ENCODE results near the gene TSKS. TPM values are rescaled to one million over a fixed set of nuclear protein-coding genes. Genes with fewer than 3 reads are reported as not detected.

The TSKS gene
- total RNA-seq, 1 experiment from 2014 or later, result not detected

- DNase-seq (ENCODE audit: low read depth), result no peak
Observed at GRCh38 chr19:49716154-49716553, 47.0 kb downstream of the TSKS start.

DNA sequence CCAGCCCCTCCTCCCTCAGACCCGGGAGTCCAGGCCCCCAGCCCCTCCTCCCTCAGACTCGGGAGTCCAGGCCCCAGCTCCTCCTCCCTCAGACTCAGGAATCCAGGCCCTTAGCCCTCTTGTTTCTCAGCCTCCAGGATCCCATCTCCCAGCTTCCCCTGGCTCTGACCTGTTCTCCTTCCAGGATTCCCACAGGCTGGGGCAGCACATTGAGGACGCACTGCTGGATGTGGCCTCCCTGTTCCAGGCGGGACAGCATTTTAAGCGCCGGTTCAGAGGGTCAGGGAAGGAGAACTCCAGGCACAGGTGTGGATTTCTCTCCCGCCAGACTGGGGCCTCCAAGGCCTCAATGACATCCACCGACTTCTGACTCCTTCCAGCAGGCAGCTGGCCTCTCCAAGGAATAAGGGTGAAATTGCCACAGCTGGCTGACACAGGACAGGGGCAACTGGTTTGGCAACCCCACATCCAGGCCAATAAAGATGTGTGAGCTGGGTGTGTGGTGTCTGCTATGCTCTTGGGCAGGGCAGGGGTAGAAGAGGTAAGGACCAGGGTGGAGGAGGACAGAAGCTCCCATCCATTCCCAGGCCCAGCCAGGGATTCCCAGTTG, 49.8 kb downstream of the TSKS start:
- no peak for DNase-seq (ENCODE audit: low read depth)

- DNase-seq (ENCODE audit: low read depth), result peak; percentile 56
Observed at GRCh38 chr19:49712397-49712859, 50.7 kb downstream of the TSKS start.

DNA sequence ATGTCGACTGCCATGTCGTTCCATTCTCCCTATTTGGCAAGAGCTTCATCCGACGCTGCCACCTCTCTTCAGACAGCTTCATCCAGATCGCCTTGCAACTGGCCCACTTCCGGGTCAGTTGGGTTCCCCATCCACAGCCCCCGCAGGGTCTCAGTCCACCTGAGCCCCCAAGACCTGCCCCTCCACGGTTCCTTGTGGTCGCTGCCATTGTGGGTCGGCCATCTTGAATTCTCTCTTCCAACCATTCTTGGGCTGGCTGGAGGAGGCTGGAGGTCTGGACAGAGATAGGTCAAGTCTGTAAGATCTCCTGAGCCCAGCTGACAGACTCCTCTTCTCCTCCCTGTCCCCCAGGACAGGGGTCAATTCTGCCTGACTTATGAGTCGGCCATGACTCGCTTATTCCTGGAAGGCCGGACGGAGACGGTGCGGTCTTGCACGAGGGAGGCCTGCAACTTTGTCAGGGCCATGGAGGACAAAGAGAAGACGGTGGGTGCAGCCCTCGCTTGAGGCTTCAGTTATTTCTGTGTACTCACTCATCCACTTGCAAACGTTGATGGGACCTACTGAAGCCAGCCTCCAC, 52.6 kb downstream of the TSKS start:
- peak; percentile 86 for DNase-seq (ENCODE audit: low read depth)

DNA sequence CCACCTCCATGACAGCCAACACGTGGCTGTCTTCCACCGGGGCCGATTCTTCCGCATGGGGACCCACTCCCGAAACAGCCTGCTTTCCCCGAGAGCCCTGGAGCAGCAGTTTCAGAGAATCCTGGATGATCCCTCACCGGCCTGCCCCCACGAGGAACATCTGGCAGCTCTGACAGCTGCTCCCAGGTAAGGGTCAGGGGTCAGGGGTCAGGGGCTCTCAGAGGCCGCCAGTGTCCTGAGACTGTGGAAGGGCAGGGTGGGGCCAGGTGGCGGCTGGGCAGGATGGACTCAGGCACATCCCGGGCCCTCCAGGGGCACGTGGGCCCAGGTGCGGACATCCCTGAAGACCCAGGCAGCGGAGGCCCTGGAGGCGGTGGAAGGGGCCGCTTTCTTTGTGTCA, 57.2 kb downstream of the TSKS start:
- DNase-seq (ENCODE audit: low read depth), result no peak

DNA sequence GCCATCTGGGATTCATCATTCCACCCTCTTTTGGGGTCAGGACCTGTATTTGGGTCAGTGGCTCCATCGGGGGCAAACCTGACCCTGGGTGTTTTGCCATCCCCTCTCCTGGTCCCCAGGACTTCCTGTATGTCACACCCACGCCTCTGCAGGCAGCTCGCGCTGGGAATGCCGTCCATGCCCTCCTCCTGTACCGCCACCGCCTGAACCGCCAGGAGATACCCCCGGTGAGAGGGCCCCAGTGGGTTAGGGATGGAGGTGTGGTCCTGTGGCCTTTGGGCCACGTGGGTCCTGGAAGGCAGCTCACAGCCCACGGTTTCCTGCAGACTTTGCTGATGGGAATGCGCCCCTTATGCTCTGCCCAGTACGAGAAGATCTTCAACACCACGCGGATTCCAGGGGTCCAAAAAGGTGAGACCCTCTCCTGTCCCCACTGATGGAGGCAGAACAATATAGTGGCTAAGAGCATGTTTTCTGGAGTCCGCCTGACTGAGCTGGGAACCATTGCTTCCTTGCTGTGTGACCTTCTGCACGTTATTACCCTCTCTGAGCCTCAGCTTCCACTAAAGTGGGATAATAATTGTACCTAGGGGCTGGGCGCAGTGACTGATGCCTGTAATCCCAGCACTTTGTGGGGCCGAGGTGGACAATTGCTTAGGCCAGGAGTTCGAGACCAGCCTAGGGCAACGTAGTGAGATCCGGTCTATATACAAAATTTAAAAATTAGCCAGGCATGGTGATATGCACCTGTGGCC, 58.0 kb downstream of the TSKS start:
- DNase-seq (ENCODE audit: low read depth), result no peak

DNA sequence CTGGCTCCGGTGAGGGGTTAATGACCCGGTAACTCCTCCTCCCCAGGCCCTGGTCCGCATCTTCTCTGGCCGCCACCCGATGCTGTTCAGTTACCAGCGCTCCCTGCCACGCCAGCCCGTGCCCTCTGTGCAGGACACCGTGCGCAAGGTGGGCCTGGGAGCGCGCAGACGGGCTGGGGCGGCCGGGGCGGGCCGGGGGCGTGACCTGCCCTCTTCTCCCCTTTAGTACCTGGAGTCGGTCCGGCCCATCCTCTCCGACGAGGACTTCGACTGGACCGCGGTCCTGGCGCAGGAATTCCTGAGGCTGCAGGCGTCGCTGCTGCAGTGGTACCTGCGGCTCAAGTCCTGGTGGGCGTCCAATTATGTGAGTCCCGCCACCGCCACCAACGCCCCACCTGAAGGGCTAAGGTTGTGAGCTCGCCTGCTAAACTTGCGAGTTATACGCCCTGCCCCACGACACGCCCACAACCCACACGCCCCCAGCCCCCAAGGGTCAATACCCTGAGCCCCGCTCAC, 61.8 kb downstream of the TSKS start:
- no peak for DNase-seq (ENCODE audit: low read depth)

DNA sequence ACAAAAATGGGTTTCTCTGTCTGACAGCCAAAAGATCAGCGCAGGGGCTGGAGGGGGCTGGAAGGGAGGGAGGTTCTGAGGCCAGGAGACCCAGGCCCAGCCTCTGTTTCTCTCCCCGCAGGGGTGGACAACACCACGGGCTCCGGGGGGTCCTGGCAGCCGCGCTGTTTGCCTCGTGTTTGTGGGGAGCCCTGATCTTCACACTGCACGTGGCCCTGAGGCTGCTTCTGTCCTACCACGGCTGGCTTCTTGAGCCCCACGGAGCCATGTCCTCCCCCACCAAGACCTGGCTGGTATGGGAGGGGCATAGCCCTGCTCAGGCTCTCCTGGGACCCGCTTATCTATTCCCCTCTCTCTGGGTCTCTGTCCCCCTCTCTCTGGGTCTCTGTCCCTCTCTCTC, 62.5 kb downstream of the TSKS start:
- DNase-seq (ENCODE audit: low read depth), result no peak

- DNase-seq (ENCODE audit: low read depth), result no peak
Observed at GRCh38 chr19:49699364-49699763, 63.7 kb downstream of the TSKS start.

GRCh38 chr19:49696865-49697264, 66.2 kb downstream of the TSKS start:
- DNase-seq (ENCODE audit: low read depth), result no peak

DNA sequence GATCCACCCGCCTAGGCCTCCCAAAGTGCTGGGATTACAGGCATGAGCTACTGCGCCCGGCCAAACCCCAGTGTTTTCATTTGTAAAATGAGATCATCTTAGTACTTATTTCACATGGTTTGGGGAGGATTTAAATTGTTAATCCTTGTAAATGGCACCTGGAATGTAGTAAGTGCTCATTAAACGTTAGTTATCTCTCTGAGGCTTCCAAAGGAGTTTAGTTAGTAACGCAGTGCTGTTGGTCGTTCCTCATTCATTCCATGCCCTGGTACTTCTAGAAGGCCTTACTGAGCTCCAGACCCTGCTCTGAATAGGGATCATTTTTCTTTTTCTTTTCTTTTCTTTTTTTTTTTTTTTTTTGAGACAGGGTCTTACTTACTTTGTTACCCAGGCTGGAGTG, 67.0 kb downstream of the TSKS start:
- no peak for DNase-seq (ENCODE audit: low read depth)

DNA sequence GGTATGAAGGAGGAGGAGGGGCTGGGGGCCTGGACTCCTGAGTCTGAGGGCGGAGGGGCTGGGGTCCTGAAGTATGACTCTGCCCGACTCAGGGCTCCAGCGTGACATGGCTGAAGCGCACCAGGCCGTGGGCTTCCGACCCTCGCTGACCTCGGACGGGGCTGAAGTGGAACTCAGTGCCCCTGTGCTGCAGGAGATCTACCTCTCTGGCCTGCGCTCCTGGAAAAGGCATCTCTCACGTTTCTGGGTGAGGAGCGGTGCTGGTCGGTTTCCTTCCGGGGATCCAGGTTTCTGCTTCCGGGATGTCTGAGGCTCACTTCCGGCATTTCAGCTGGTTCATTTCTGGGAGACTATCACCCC, 71.0 kb downstream of the TSKS start:
- DNase-seq (ENCODE audit: low read depth), result no peak

GRCh38 chr19:49691243-49692146, 71.6 kb downstream of the TSKS start:
- peak; percentile 45 for DNase-seq (ENCODE audit: low read depth)

DNA sequence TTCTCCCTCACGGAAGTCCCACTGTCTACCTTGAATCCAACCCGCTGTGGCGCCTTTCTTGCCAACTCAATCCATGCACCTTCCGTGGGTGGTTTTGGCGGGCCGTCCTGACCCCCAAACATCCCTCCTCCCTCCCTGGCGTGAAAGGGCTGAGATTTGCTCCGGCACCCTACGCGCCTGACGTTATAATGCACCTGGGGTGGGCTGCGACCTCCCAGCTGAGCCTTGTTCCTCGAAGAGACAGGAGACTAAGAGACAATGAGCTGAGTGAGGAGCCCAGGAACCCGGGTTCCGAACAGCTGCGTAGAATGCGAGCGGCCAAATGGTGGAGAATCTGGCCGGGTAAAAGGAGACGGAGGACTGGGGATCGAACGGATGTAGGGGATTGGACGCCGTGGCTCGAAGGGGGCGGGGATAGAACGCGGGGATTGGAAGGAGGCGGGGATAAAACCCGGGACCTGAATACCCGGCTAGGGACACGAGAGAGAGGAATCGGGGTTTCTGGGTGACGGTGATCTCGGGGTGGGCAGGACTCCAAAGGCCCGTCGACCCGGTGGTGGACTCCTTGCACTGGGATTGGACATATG, 72.4 kb downstream of the TSKS start, which contains the start of gene CPT1C:
Gene CPT1C, plus strand, starts transcription at position 461 of the 587 bp plus-strand sequence. CDS start 1,137 bp downstream, outside the sequence.
- DNase-seq (ENCODE audit: low read depth), result peak; percentile 58

- DNase-seq (ENCODE audit: low read depth), result no peak
Observed at GRCh38 chr19:49690079-49690655, 72.9 kb downstream of the TSKS start.

Other genes with a start within 250 kb of the TSKS start
- 234 and 287 TPM in 2 replicates for gene RCN3, start 235.3 kb downstream of the TSKS start, total RNA-seq (2014; rRNA removed)
- 75.2 and 76.8 TPM in 2 replicates for gene NOSIP, start 182.8 kb downstream of the TSKS start, total RNA-seq (2014; rRNA removed)
- gene PRRG2, start 182.0 kb downstream of the TSKS start, total RNA-seq (2014; rRNA removed), result 0.29 and 0.38 TPM in 2 replicates
- 3.8 and 5.5 TPM in 2 replicates for gene PRR12, start 172.1 kb downstream of the TSKS start, total RNA-seq (2014; rRNA removed)
- 61.3 and 65.3 TPM in 2 replicates for gene RRAS, start 123.2 kb downstream of the TSKS start, total RNA-seq (2014; rRNA removed)
- 23.9 and 24.8 TPM in 2 replicates for gene SCAF1, start 121.1 kb downstream of the TSKS start, total RNA-seq (2014; rRNA removed)
- gene IRF3, start 97.4 kb downstream of the TSKS start, total RNA-seq (2014; rRNA removed), result 55.0 and 62.7 TPM in 2 replicates
- 25.6 and 25.7 TPM in 2 replicates for gene BCL2L12, start 97.4 kb downstream of the TSKS start, total RNA-seq (2014; rRNA removed)
- 342 and 345 TPM in 2 replicates for gene PRMT1, start 86.0 kb downstream of the TSKS start, total RNA-seq (2014; rRNA removed)
- 1.2 TPM in 2 replicates for gene ADM5, start 73.7 kb downstream of the TSKS start, total RNA-seq (2014; rRNA removed)
- gene CPT1C, start 72.2 kb downstream of the TSKS start, total RNA-seq (2014; rRNA removed), result 0.90 and 2.5 TPM in 2 replicates
- gene AP2A1, start 3.7 kb upstream of the TSKS start, total RNA-seq (2014; rRNA removed), result 103 and 107 TPM in 2 replicates
- 27.6 and 29.3 TPM in 2 replicates for gene FUZ, start 50.0 kb upstream of the TSKS start, total RNA-seq (2014; rRNA removed)
- gene MED25, start 55.0 kb upstream of the TSKS start, total RNA-seq (2014; rRNA removed), result 19.0 and 23.1 TPM in 2 replicates
- gene PTOV1, start 87.9 kb upstream of the TSKS start, total RNA-seq (2014; rRNA removed), result 93.5 and 109 TPM in 2 replicates
- 51.3 and 51.6 TPM in 2 replicates for gene PNKP, start 104.3 kb upstream of the TSKS start, total RNA-seq (2014; rRNA removed)
- 17.1 and 20.7 TPM in 2 replicates for gene AKT1S1, start 114.0 kb upstream of the TSKS start, total RNA-seq (2014; rRNA removed)
- 7.5 and 9.8 TPM in 2 replicates for gene TBC1D17, start 114.4 kb upstream of the TSKS start, total RNA-seq (2014; rRNA removed)
- 0.34 TPM in 1 of 2 replicates, not detected in the other for gene IL4I1, start 133.6 kb upstream of the TSKS start, total RNA-seq (2014; rRNA removed)
- gene ATF5, start 165.9 kb upstream of the TSKS start, total RNA-seq (2014; rRNA removed), result 14.1 and 14.7 TPM in 2 replicates
- gene NUP62, start 166.2 kb upstream of the TSKS start, total RNA-seq (2014; rRNA removed), result 73.7 and 74.5 TPM in 2 replicates
- gene SIGLEC11, start 197.9 kb upstream of the TSKS start, total RNA-seq (2014; rRNA removed), result not detected in 2 replicates

All from LHCN-M2 (cell line).